H1 (cell line): ENCODE results near the gene SSBP3.

Experiments
- CTCF ChIP-seq, 3 experiments: IDR thresholded peaks; 1 replicate in 2 of 3; 2 replicates in 1 of 3; pipeline versions ENCODE4 v1.5.1 to v1.6.1; 2011; ENCODE audit warnings: low read length in 3 of 3, mild to moderate bottlenecking in 3 of 3, inconsistent platforms in 2 of 3, low read depth in 1 of 3, moderate library complexity in 1 of 3; ENCODE audit not compliant: insufficient read depth in 1 of 3; ENCODE audit errors: control extremely low read depth in 1 of 3
- NRF1 ChIP-seq: IDR thresholded peaks from 2 replicates; pipeline ENCODE4 v1.6.1; 2011; ENCODE audit warnings: mild to moderate bottlenecking, low read depth, low read length, improper control_type of control experiment
- POLR2A ChIP-seq, 2 experiments: IDR thresholded peaks; 1 replicate in 1 of 2; 2 replicates in 1 of 2; pipeline ENCODE4 v1.6.1; 2011; ENCODE audit warnings: low read depth in 2 of 2, low read length in 2 of 2, mild to moderate bottlenecking in 2 of 2; ENCODE audit errors: control extremely low read depth in 1 of 2
- RAD21 ChIP-seq, 2 experiments: IDR thresholded peaks in 1 of 2; conservative IDR thresholded peaks in 1 of 2; 2 replicates each; pipeline ENCODE4 v1.6.1; 2011; ENCODE audit warnings: low read depth in 2 of 2, low read length in 2 of 2, improper control_type of control experiment in 1 of 2, inconsistent platforms in 1 of 2, mild to moderate bottlenecking in 1 of 2, moderate library complexity in 1 of 2
- RBBP5 ChIP-seq: IDR thresholded peaks from 2 replicates; pipeline ENCODE4 v1.7.1; 2012; ENCODE audit warnings: low read depth, mild to moderate bottlenecking, inconsistent platforms, low read length, moderate library complexity, borderline replicate concordance
- RFX5 ChIP-seq: IDR thresholded peaks from 2 replicates; pipeline ENCODE4 v1.6.1; 2011; ENCODE audit warnings: low read depth, low read length, improper control_type of control experiment, borderline replicate concordance
- TBP ChIP-seq: IDR thresholded peaks from 2 replicates; pipeline ENCODE4 v1.6.1; 2011; ENCODE audit warnings: low read depth, low read length, improper control_type of control experiment
- TEAD4 ChIP-seq: IDR thresholded peaks from 2 replicates; pipeline ENCODE4 v1.6.1; 2012; ENCODE audit warnings: low read depth, low read length, inconsistent platforms, mixed read lengths

- TF ChIP-seq CTCF (IDR thresholded peaks at IDR 0.05; ENCODE audit: control extremely low read depth in 1 of 3, insufficient read depth in 1 of 3, low read depth in 1 of 3, low read length in 3 of 3): no peak
- no peak for TF ChIP-seq TBP
- no peak for TF ChIP-seq NRF1
- TF ChIP-seq RFX5: no peak
- no peak for TF ChIP-seq POLR2A (IDR thresholded peaks at IDR 0.05; ENCODE audit: control extremely low read depth in 1 of 2, low read depth in 2 of 2, low read length in 2 of 2)
- no peak for TF ChIP-seq TEAD4
- no peak for TF ChIP-seq RAD21 (IDR thresholded peaks at IDR 0.05 in 1 of 2, conservative IDR thresholded peaks at IDR 0.05 in 1 of 2; ENCODE audit: low read depth in 2 of 2, low read length in 2 of 2)
- no peak for TF ChIP-seq RBBP5
Observed at GRCh38 chr1:54413295-54413694, 7.1 kb upstream of the SSBP3 start.
